ENCODE measurements around the gene PAK6. TPM values are rescaled to one million over a fixed set of nuclear protein-coding genes. Genes with fewer than 3 reads are reported as not detected.

Gene PAK6
- total RNA-seq: 1 to 10 TPM in 3 of 4 donors, not detected in 1; 2.3 to 5.0 (median 3.3) TPM

DNA sequence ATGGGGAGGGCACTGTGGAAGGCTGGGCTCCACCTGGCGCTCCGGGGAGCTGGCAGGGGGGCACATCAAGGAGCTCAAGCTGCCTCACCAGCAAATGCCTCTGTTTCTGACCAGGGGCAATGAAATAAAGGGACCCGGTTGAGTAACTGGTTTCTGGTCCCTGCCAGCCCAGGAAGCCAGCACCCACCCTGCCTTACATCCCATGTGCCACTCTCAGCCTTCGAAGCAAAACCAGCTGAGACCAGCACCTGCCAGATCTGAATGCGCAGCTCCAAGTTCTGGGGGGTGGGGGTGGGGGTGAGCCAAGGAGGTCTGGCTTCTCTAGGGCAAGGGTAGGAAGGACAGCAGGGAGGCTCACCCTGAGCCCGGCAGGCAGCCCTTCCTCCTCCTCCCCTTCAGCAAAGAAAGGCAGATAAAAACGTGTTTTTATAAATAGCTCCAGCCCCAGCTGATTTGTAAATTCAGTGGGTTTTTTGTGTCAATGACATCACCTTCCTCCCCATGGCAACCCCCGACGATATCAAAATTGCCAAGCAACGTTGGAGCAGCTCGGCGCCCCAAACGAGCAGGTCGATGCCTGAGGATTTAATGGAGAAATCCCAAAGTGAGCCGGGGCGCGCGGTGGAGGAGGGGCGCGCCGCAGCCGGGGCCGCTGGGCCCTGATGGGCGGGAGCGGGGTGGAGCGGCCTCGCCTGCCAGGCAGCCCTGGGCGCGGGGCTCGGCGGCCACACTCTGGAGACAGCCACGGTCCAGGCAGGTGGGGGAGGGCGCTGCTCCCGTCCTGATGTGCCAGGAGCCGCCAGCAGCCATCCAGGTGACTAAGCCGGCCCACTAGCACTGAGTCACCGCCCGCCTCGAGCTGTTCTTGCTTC is at the start of gene PAK6:
Gene PAK6, plus strand, starts transcription at position 532 of the 872 bp plus-strand sequence. CDS start 25,723 bp downstream, outside the sequence.
- Histone ChIP-seq H3K36me3 (no peaks in the 10 kb centered on the region), H3K27ac (no peak within 1 kb of the TSS), H3K4me3 (peak within 1 kb of the TSS in 1 of 2 donors; percentile 24), H3K27me3 (no peaks in the 10 kb centered on the region), H3K4me1 (no peaks in the 10 kb centered on the region), H3K9me3 (no peaks in the 10 kb centered on the region)
- intact Hi-C loops (cut with DNase I; ENCODE audit: low total_unique reads): no loop called here
- TF ChIP-seq, protein P1, sequence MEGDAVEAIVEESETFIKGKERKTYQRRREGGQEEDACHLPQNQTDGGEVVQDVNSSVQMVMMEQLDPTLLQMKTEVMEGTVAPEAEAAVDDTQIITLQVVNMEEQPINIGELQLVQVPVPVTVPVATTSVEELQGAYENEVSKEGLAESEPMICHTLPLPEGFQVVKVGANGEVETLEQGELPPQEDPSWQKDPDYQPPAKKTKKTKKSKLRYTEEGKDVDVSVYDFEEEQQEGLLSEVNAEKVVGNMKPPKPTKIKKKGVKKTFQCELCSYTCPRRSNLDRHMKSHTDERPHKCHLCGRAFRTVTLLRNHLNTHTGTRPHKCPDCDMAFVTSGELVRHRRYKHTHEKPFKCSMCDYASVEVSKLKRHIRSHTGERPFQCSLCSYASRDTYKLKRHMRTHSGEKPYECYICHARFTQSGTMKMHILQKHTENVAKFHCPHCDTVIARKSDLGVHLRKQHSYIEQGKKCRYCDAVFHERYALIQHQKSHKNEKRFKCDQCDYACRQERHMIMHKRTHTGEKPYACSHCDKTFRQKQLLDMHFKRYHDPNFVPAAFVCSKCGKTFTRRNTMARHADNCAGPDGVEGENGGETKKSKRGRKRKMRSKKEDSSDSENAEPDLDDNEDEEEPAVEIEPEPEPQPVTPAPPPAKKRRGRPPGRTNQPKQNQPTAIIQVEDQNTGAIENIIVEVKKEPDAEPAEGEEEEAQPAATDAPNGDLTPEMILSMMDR (IDR thresholded peaks at IDR 0.05): no peak
- TF ChIP-seq POLR2A (IDR thresholded peaks at IDR 0.05): no peak
- peak; percentile 54 to 59 for DNase-seq

DNA sequence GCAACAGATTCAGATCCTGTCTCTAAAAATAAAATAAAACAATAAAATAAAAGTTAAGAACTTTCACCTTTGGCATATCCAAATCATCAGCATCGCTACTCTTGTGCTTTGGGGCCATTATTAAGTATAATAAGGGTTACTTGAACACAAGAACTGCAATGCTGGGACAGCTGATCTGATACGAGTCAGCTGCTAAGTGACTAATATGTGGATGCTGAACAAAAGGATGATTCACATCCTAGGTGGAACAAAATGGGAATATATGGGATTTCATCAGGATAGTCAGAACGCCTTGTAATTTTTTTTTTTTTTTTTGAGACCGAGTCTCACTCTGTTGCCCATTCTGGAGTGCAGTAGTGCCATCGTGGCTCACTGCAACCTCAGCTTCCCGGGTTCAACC is 48.3 kb upstream of the PAK6 start:
- Histone ChIP-seq H3K27ac (no peak overlapping the region), H3K27me3 (no peaks in the 10 kb centered on the region), H3K4me1 (no peaks in the 10 kb centered on the region), H3K9me3 (no peaks in the 10 kb centered on the region), H3K36me3 (no peaks in the 10 kb centered on the region), H3K4me3 (no peak overlapping the region)
- no peak for TF ChIP-seq POLR2A (IDR thresholded peaks at IDR 0.05)
- TF ChIP-seq, protein P1 (IDR thresholded peaks at IDR 0.05): no peak
- intact Hi-C loops (cut with DNase I; ENCODE audit: low total_unique reads): no loop called here
- DNase-seq: no peak

DNA sequence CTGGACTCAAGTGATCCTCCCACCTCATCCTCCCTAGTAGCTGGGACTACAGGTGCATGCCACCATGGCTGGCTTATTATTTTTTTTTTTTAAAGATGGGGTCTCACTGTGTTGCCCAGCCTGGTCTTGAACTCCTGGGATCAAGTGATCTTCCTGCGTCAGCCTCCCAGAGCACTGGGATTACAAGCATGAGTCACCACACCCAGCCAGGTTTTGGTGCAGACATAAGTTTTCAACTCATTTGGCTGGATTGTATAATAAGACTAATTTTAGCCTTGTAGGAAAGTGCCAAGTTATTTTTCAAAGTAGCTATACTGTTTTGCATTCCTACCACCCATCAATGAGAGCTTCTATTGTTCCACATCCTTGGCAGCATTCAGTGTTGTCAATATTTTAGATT is 45.9 kb upstream of the PAK6 start:
- H3K36me3 ChIP-seq: no peaks in the 10 kb centered on the region
- no peaks in the 10 kb centered on the region for H3K4me1 ChIP-seq
- H3K27me3 ChIP-seq: no peaks in the 10 kb centered on the region
- DNase-seq: no peak
- H3K4me3 ChIP-seq: no peak overlapping the region
- no peak for TF ChIP-seq POLR2A (IDR thresholded peaks at IDR 0.05)
- TF ChIP-seq, protein P1 (IDR thresholded peaks at IDR 0.05): no peak
- no peaks in the 10 kb centered on the region for H3K9me3 ChIP-seq
- intact Hi-C loops (cut with DNase I; ENCODE audit: low total_unique reads): no loop called here
- no peak overlapping the region for H3K27ac ChIP-seq

DNA sequence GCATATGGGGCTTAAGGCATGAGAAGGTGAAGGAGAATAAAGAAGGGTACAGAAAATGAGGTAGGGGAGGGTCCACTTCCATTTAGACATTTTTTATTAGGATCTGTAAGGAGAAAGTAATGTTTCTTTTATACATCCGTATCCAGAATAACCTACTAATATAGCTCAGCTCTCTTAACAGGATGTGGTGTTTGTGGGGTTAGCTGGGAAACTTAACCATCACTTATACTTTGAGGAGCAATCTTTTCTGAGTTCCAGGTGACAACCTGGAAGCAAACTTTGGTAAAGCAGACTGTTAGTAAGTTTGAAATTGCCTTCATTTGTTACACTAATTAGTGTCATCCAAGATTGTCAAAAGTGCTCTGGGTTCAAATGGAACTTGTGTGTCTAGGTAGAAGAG is 41.4 kb upstream of the PAK6 start:
- DNase-seq: no peak
- intact Hi-C loops (cut with DNase I; ENCODE audit: low total_unique reads): no loop called here
- TF ChIP-seq POLR2A (IDR thresholded peaks at IDR 0.05): no peak
- TF ChIP-seq, protein P1 (IDR thresholded peaks at IDR 0.05): no peak
- no peaks in the 10 kb centered on the region for H3K4me1 ChIP-seq
- no peak overlapping the region for H3K27ac ChIP-seq
- no peak overlapping the region for H3K4me3 ChIP-seq
- no peaks in the 10 kb centered on the region for H3K9me3 ChIP-seq
- no peaks in the 10 kb centered on the region for H3K36me3 ChIP-seq
- H3K27me3 ChIP-seq: no peaks in the 10 kb centered on the region

DNA sequence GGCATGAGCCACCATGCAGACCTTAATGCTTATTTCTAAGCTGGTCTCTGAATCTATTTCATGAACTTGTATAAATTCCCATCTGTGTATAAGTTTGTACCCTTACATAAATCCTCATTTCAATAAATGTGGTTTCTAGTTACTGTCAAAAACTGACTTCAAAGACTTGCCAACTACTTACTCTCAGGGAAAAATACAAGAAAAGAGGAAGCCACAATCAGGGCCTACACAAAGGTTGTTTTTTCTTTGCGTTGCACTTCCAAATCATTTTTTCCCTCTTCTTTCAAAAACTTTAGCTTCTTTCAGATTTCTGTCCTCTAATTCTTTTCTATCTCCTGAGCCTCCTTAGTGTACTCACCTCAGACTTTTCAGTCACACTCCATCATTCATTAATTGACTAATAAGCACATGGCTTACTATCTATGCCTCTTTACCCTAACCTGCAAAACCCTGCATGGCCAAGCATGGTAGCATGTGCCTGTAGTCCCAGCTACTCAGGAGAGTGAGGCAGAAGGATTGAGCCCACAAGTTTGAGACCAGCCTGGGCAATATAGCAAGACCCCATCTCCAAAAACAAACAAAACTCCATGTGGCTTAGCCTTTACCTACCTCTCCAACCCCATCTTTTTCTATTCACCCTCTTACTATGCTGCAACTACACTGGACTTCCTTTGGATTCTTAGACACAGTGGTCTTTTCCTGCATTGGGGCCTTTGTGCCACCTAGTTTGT is 40.3 kb upstream of the PAK6 start:
- Histone ChIP-seq H3K9me3 (no peaks in the 10 kb centered on the region), H3K27me3 (no peaks in the 10 kb centered on the region), H3K4me1 (no peaks in the 10 kb centered on the region), H3K36me3 (no peaks in the 10 kb centered on the region), H3K27ac (no peak overlapping the region), H3K4me3 (no peak overlapping the region)
- intact Hi-C loops (cut with DNase I; ENCODE audit: low total_unique reads): no loop called here
- no peak for TF ChIP-seq POLR2A (IDR thresholded peaks at IDR 0.05)
- TF ChIP-seq, protein P1 (IDR thresholded peaks at IDR 0.05): no peak
- no peak for DNase-seq
